ENCODE data around the gene LGR6. TPM values are rescaled to one million over a fixed set of nuclear protein-coding genes. Genes with fewer than 3 reads are reported as not detected.
"Not testable (repeated sequence)": the region's sequence is repeated elsewhere in the genome, so short reads cannot be mapped to it uniquely, and the experiment has no call there.

LGR6 gene
- total and polyA plus RNA-seq, 8 donors = 0.15 to 3.5 (median 0.58) TPM; not detected in 4

GRCh38 chr1:202187697-202188407 lies 5.7 kb upstream of the LGR6 start:
- intact Hi-C loops (cut with DNase I; ENCODE audit: low total_unique reads) = loop anchor here (5.0 kb wide), 1 partner anchor 129 kb away; no protein-coding TSS in a partner anchor
- H3K4me1 ChIP-seq = peaks cover under 1 to 11% (median 10%) of the 10 kb centered on the region in 4 donors
- 65 to 74% (median 73%) methylated on average over 7 to 8 of the region's 8 CpGs for WGBS, 5 donors
- no peaks in the 10 kb centered on the region for H3K36me3 ChIP-seq
- no peak for TF ChIP-seq EP300 (IDR thresholded peaks at IDR 0.05)
- no peak for TF ChIP-seq POLR2A (IDR thresholded peaks at IDR 0.05)
- TF ChIP-seq POLR2AphosphoS5 (IDR thresholded peaks at IDR 0.05) = no peak
- TF ChIP-seq, protein P1, sequence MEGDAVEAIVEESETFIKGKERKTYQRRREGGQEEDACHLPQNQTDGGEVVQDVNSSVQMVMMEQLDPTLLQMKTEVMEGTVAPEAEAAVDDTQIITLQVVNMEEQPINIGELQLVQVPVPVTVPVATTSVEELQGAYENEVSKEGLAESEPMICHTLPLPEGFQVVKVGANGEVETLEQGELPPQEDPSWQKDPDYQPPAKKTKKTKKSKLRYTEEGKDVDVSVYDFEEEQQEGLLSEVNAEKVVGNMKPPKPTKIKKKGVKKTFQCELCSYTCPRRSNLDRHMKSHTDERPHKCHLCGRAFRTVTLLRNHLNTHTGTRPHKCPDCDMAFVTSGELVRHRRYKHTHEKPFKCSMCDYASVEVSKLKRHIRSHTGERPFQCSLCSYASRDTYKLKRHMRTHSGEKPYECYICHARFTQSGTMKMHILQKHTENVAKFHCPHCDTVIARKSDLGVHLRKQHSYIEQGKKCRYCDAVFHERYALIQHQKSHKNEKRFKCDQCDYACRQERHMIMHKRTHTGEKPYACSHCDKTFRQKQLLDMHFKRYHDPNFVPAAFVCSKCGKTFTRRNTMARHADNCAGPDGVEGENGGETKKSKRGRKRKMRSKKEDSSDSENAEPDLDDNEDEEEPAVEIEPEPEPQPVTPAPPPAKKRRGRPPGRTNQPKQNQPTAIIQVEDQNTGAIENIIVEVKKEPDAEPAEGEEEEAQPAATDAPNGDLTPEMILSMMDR (IDR thresholded peaks at IDR 0.05) = no peak
- peaks cover under 1 to 68% (median under 1%) of the 10 kb centered on the region in 3 donors for H3K27me3 ChIP-seq
- no peak overlapping the region for H3K4me3 ChIP-seq
- no peak for DNase-seq
- H3K27ac ChIP-seq = no peak overlapping the region
- H3K9me3 ChIP-seq = no peaks in the 10 kb centered on the region

GRCh38 chr1:202189001-202189790 lies 4.4 kb upstream of the LGR6 start:
- Histone ChIP-seq H3K36me3 (no peaks in the 10 kb centered on the region), H3K27me3 (peaks cover 14 to 72% (median 14%) of the 10 kb centered on the region in 3 donors), H3K9me3 (no peaks in the 10 kb centered on the region), H3K4me3 (no peak overlapping the region), H3K4me1 (peaks cover 13 to 25% (median 22%) of the 10 kb centered on the region in 4 donors), H3K27ac (no peak overlapping the region)
- DNase-seq = peak; percentile 82 to 83
- intact Hi-C loops (cut with DNase I; ENCODE audit: low total_unique reads) = loop anchor here (5.0 kb wide), 1 partner anchor 128 kb away; no protein-coding TSS in a partner anchor
- TF ChIP-seq, protein P1 (IDR thresholded peaks at IDR 0.05) = peak in 5 of 7 experiments; percentile 15 to 96 (median 79)
- no peak for TF ChIP-seq EP300 (IDR thresholded peaks at IDR 0.05)
- WGBS, 5 donors = 54 to 88% (median 58%) methylated on average over 9 to 20 of the region's 20 CpGs

DNA sequence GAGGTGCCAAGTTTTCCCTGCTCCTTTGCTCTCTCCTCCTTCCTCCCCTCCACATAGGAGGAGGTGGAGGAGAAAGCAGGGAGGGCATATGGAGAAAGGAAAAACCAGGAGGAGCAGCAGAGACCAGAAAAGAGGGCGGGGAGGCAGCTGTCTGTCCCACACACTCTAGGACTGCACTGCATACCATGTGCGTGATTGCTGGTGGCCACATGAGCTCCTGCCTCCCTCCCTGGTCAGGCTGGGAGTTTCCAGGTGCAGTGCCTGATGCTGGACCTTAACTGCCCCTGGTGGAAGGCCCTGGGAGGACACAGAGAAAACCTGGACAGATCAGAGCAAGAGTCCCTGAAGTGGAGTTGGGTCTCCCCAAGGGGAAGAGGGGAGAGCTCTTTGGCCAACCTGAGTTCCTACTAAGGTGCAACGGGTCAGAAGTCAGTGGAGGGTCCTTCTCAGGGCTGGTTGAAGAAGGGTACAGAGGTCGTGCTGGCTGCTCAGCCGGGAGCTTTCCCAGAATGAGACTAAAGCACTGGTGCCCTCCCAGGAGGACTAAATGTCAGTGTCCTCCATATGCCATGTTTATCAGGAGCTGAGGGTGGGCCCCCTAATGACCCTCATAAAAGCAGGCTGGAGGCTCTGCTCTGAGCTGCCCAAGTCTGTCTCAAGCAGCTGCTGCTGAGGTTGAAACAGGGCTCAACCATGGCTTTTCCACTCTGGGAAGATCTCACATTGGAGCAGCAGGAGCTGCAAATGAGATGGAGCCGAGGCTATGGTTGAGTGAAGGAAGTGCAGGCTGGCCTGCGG lies 3.5 kb upstream of the LGR6 start:
- TF ChIP-seq POLR2AphosphoS5 (IDR thresholded peaks at IDR 0.05) (no peak), POLR2A (IDR thresholded peaks at IDR 0.05) (no peak), EP300 (IDR thresholded peaks at IDR 0.05) (no peak)
- TF ChIP-seq, protein P1 (IDR thresholded peaks at IDR 0.05) = no peak
- Histone ChIP-seq H3K4me1 (peaks cover 13 to 18% (median 17%) of the 10 kb centered on the region in 4 donors), H3K27me3 (peaks cover 16 to 72% (median 23%) of the 10 kb centered on the region in 3 donors)

DNA sequence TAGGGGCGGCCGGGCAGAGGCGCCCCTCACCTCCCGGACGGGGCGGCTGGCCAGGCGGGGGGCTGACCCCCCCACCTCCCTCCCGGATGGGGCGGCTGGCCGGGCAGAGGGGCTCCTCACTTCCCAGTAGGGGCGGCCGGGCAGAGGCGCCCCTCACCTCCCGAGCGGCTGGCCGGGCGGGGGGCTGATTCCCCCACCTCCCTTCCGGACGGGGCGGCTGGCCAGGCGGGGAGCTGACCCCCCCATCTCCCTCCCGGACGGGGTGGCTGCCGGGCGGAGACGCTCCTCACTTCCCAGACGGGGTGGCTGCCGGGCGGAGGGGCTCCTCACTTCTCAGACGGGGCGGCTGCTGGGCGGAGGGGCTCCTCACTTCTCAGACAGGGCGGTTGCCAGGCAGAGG lies 2.2 kb upstream of the LGR6 start:
- intact Hi-C loops (cut with DNase I; ENCODE audit: low total_unique reads) = not testable (repeated sequence)
- 81 to 100% (median 89%) methylated on average over 2 to 15 of the region's 33 CpGs for WGBS, 5 donors

More for the DNA sequence above, 3.5 kb upstream of the LGR6 start:
- DNase-seq = no peak
- H3K36me3 ChIP-seq = no peaks in the 10 kb centered on the region
- no peak overlapping the region for H3K27ac ChIP-seq
- intact Hi-C loops (cut with DNase I; ENCODE audit: low total_unique reads) = loop anchor here (5.0 kb wide), 1 partner anchor 127 kb away; no protein-coding TSS in a partner anchor
- 68 to 76% (median 75%) methylated on average over 7 of the region's 7 CpGs for whole genome bisulfite sequencing, 5 donors
- H3K9me3 ChIP-seq = no peaks in the 10 kb centered on the region
- no peak overlapping the region for H3K4me3 ChIP-seq

More for the DNA sequence above, 2.2 kb upstream of the LGR6 start:
- Histone ChIP-seq H3K27me3 (peaks cover 16 to 72% (median 25%) of the 10 kb centered on the region in 3 donors), H3K4me1 (peaks cover 13 to 18% (median 15%) of the 10 kb centered on the region in 4 donors)
- not testable (repeated sequence) for H3K9me3 ChIP-seq, H3K36me3 ChIP-seq, H3K4me3 ChIP-seq, H3K27ac ChIP-seq, DNase-seq
